Stomach (tissue), 9 donors: ENCODE results near the gene PUS1. TPM values are rescaled to one million over a fixed set of nuclear protein-coding genes. Genes with fewer than 3 reads are reported as not detected.

Source experiments
- DNase-seq, 2 donors: peaks; one replicate each; pipeline versions ENCODE4 v3.0.0 to v3.0.0-alpha.2; 2013 to 2019
- H3K27ac ChIP-seq, 5 donors: fragments of 200-600 bp in 4 of 5; sonication (generic) in 4 of 5; one replicate each; pipeline ENCODE4 v1.5.1; 2013 to 2019; ENCODE audit warnings: mild to moderate bottlenecking in 1 of 5, moderate library complexity in 1 of 5
- H3K27me3 ChIP-seq, 3 donors: fragments of 200-600 bp; sonication (generic); one replicate each; pipeline ENCODE4 v1.5.1; 2017 to 2019; ENCODE audit warnings: mixed run types in 1 of 3
- H3K36me3 ChIP-seq, 4 donors: fragments of 200-600 bp; sonication (generic); 1 replicate in 3 of 4; 2 replicates in 1 of 4; pipeline ENCODE4 v1.5.1; 2016 to 2019
- H3K4me1 ChIP-seq, 4 donors: fragments of 200-600 bp; sonication (generic); one replicate each; pipeline ENCODE4 v1.5.1; 2016 to 2019
- H3K4me3 ChIP-seq, 4 donors: fragments of 200-600 bp; sonication (generic) in 3 of 4; one replicate each; pipeline ENCODE4 v1.5.1; 2016 to 2019; ENCODE audit warnings: mild to moderate bottlenecking in 1 of 4
- H3K9me3 ChIP-seq, 4 donors: fragments of 200-600 bp; sonication (generic); one replicate each; pipeline ENCODE4 v1.5.1; 2016 to 2019
- CTCF ChIP-seq, 7 experiments: fragments of 450-650 bp in 4 of 7; fragments of 200-600 bp in 3 of 7; sonication (generic) in 3 of 7; IDR thresholded peaks; one replicate each; pipeline ENCODE4 v1.5.1; 2016 to 2019; ENCODE audit warnings: antibody characterized with exemption in 7 of 7, control low read depth in 2 of 7, mild to moderate bottlenecking in 1 of 7
- EP300 ChIP-seq: sonication (generic); formaldehyde crosslinking; IDR thresholded peaks from one replicate; pipeline ENCODE4 v1.6.1; 2017; ENCODE audit warnings: antibody characterized with exemption
- POLR2A ChIP-seq, 4 donors: fragments of 450-650 bp; IDR thresholded peaks; one replicate each; pipeline ENCODE4 v1.6.1; 2016; ENCODE audit warnings: antibody characterized with exemption in 4 of 4, control low read depth in 2 of 4, mild to moderate bottlenecking in 1 of 4, moderate library complexity in 1 of 4
- POLR2AphosphoS5 ChIP-seq, 3 donors: sonication (generic); formaldehyde crosslinking; IDR thresholded peaks; one replicate each; pipeline ENCODE4 v1.6.1; 2016; ENCODE audit warnings: antibody characterized with exemption in 3 of 3
- WGBS, 5 donors: extraction: QIAGEN DNeasy Blood & Tissue Kit in 3 of 5; methylation state at CpG; one replicate each; pipeline versions ENCODE4 v1.1.5 to v1.1.7; 2013 to 2018; 5-methylcytosine and 5-hydroxymethylcytosine counted together
- intact Hi-C: fragments of 100-400 bp; cut with DNase I; formaldehyde crosslinking; loops from one replicate; pipeline ENCODE4 v1.15.1; 2023; ENCODE audit warnings: low total_unique reads
- polyA plus RNA-seq, 3 donors: library from polyadenylated mRNA; stranded (reverse); fragments of 200-250 nt; gene quantifications; one replicate each; pipeline ENCODE4 v1.2.3, GENCODE V29; 2013
- total RNA-seq, 5 donors: library from RNA; depleted of rRNA; stranded (reverse); fragments of >200 nt; gene quantifications; one replicate each; pipeline versions ENCODE4 v1.1.0 to v1.2.3, GENCODE V29; 2014 to 2016
- donor health status: healthy with polysubstance abuse.
- donor health status: Bipolar disorder and iron deficiency.
- donor health status: healthy.

The PUS1 gene
- total and polyA plus RNA-seq, 8 donors: 3.1 to 26.3 (median 12.5) TPM

GRCh38 chr12:131904346-131904745, 24.7 kb upstream of the PUS1 start:
- DNase-seq: no peak
- Histone ChIP-seq H3K27me3 (no peaks in the 10 kb centered on the region), H3K4me3 (no peak overlapping the region), H3K4me1 (peaks cover 36 to 63% (median 51%) of the 10 kb centered on the region in 4 donors), H3K27ac (no peak overlapping the region), H3K36me3 (peaks cover 16 to 47% (median 40%) of the 10 kb centered on the region in 4 donors), H3K9me3 (no peaks in the 10 kb centered on the region)
- 78 to 97% (median 87%) methylated on average over 5 of the region's 5 CpGs; no CpG with 5 or more reads in 1 of the 5 donors for WGBS, 5 donors
- intact Hi-C loops: no loop called here
- TF ChIP-seq CTCF (IDR thresholded peaks at IDR 0.05) (no peak), POLR2A (IDR thresholded peaks at IDR 0.05) (no peak), EP300 (no peak), POLR2AphosphoS5 (IDR thresholded peaks at IDR 0.05) (no peak)

GRCh38 chr12:131905081-131905629, 23.9 kb upstream of the PUS1 start:
- peaks cover 24 to 52% (median 44%) of the 10 kb centered on the region in 4 donors for H3K36me3 ChIP-seq
- intact Hi-C loops: no loop called here
- no peak overlapping the region for H3K27ac ChIP-seq
- no peak for TF ChIP-seq POLR2A (IDR thresholded peaks at IDR 0.05)
- no peak for TF ChIP-seq POLR2AphosphoS5 (IDR thresholded peaks at IDR 0.05)
- no peak for TF ChIP-seq EP300
- no peak for TF ChIP-seq CTCF (IDR thresholded peaks at IDR 0.05)
- peaks cover 36 to 56% (median 47%) of the 10 kb centered on the region in 4 donors for H3K4me1 ChIP-seq
- no peak overlapping the region for H3K4me3 ChIP-seq
- H3K9me3 ChIP-seq: no peaks in the 10 kb centered on the region
- no peaks in the 10 kb centered on the region for H3K27me3 ChIP-seq
- 87 to 92% (median 90%) methylated on average over 13 of the region's 13 CpGs; no CpG with 5 or more reads in 1 of the 5 donors for WGBS, 5 donors
- no peak for DNase-seq

- intact Hi-C loops: no loop called here
- TF ChIP-seq EP300 (no peak), CTCF (IDR thresholded peaks at IDR 0.05) (no peak), POLR2A (IDR thresholded peaks at IDR 0.05) (no peak), POLR2AphosphoS5 (IDR thresholded peaks at IDR 0.05) (no peak)
- H3K36me3 ChIP-seq: peaks cover 29 to 52% (median 47%) of the 10 kb centered on the region in 4 donors
- no peaks in the 10 kb centered on the region for H3K27me3 ChIP-seq
- WGBS, 5 donors: 86 to 95% (median 90%) methylated on average over 13 to 15 of the region's 15 CpGs
- H3K9me3 ChIP-seq: no peaks in the 10 kb centered on the region
- H3K27ac ChIP-seq: no peak overlapping the region
- no peak overlapping the region for H3K4me3 ChIP-seq
- peaks cover 32 to 51% (median 42%) of the 10 kb centered on the region in 4 donors for H3K4me1 ChIP-seq
- no peak for DNase-seq
Observed at GRCh38 chr12:131905630-131906091, 23.4 kb upstream of the PUS1 start.

GRCh38 chr12:131907379-131908091, 21.5 kb upstream of the PUS1 start:
- 91 to 95% (median 94%) methylated on average over 10 to 31 of the region's 31 CpGs for WGBS, 5 donors
- Histone ChIP-seq H3K9me3 (no peaks in the 10 kb centered on the region), H3K4me1 (peaks cover 21 to 43% (median 34%) of the 10 kb centered on the region in 4 donors), H3K27ac (no peak overlapping the region), H3K36me3 (peaks cover 47 to 70% (median 65%) of the 10 kb centered on the region in 4 donors), H3K27me3 (no peaks in the 10 kb centered on the region), H3K4me3 (no peak overlapping the region)
- no peak for DNase-seq
- TF ChIP-seq CTCF (IDR thresholded peaks at IDR 0.05) (no peak), POLR2A (IDR thresholded peaks at IDR 0.05) (no peak)
- intact Hi-C loops: no loop called here
